ENCODE data around the gene ASNSD1. TPM values are rescaled to one million over a fixed set of nuclear protein-coding genes. Genes with fewer than 3 reads are reported as not detected.

ASNSD1 gene
- total RNA-seq, 1 experiment from 2014 or later, result 48.5 TPM

DNA sequence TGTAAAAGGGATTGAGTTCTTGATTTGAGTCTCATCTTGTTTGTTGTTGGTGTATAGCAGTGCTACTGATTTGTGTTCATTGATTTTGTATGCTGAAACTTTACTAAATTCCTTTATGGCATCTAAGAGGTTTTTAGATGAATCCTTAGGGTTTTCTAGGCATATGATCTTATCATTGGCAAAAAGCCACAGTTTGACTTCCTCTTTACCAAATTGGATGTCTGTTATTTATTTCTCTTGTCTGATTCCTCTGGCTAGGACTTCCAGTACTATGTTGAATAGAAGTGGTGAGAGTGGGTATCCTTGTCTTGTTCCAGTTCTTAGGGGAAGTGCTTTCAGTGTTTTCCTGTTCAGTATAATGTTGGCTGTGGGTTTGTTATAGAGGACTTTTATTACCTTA lies 18.0 kb downstream of the ASNSD1 start:
- no peak overlapping the region for H2BK120ac ChIP-seq (ENCODE audit: low read depth, low read length, poor library complexity, severe bottlenecking)
- no peak overlapping the region for H4K5ac ChIP-seq (ENCODE audit: insufficient read length, low read depth, low read length)
- no peak overlapping the region for H3K56ac ChIP-seq (ENCODE audit: insufficient read length, low read depth, low read length)
- H3K4ac ChIP-seq (ENCODE audit: low read depth, low read length), result no peak overlapping the region
- H3K4me3 Mint-ChIP-seq, result no peak overlapping the region
- TF ChIP-seq, protein P1, sequence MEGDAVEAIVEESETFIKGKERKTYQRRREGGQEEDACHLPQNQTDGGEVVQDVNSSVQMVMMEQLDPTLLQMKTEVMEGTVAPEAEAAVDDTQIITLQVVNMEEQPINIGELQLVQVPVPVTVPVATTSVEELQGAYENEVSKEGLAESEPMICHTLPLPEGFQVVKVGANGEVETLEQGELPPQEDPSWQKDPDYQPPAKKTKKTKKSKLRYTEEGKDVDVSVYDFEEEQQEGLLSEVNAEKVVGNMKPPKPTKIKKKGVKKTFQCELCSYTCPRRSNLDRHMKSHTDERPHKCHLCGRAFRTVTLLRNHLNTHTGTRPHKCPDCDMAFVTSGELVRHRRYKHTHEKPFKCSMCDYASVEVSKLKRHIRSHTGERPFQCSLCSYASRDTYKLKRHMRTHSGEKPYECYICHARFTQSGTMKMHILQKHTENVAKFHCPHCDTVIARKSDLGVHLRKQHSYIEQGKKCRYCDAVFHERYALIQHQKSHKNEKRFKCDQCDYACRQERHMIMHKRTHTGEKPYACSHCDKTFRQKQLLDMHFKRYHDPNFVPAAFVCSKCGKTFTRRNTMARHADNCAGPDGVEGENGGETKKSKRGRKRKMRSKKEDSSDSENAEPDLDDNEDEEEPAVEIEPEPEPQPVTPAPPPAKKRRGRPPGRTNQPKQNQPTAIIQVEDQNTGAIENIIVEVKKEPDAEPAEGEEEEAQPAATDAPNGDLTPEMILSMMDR (conservative IDR thresholded peaks at IDR 0.05), result no peak
- H2AK5ac ChIP-seq (ENCODE audit: insufficient read length, low read length), result no peak overlapping the region
- H3K27ac ChIP-seq (ENCODE audit: insufficient read length, low read depth, low read length), result no peak overlapping the region
- no peaks in the 10 kb centered on the region for H3K9me3 ChIP-seq (ENCODE audit: control insufficient read depth, low read depth, low read length)
- peaks cover 7 to 9% of the 10 kb centered on the region in 2 experiments; a peak in 3 of 5 replicates for H3K9me3 Mint-ChIP-seq
- no peaks in the 10 kb centered on the region; the same call in 1 of the 2 replicates for H3K27me3 Mint-ChIP-seq (ENCODE audit: low read depth)
- H2BK15ac ChIP-seq (ENCODE audit: low read depth, low read length), result no peak overlapping the region
- no peak overlapping the region for H3K9ac ChIP-seq (ENCODE audit: extremely low read depth, insufficient read length, low read length)
- no peak overlapping the region for H3K14ac ChIP-seq (ENCODE audit: insufficient read depth, low read length)
- H3K36me3 Mint-ChIP-seq (ENCODE audit: insufficient read depth in 1 of 3, low read depth in 3 of 3), result peaks cover 6 to 21% (median 10%) of the 10 kb centered on the region in 3 experiments
- H4K20me1 ChIP-seq (ENCODE audit: control insufficient read depth, insufficient read depth, insufficient read length), result no peaks in the 10 kb centered on the region
- no peak overlapping the region for H2BK5ac ChIP-seq (ENCODE audit: insufficient read length, low read length)
- H3K23ac ChIP-seq (ENCODE audit: insufficient read length, low read depth, low read length), result no peak overlapping the region
- peaks cover 5 to 12% of the 10 kb centered on the region in 2 experiments; a peak in 3 of 4 replicates for H3K4me1 Mint-ChIP-seq
- no peak overlapping the region for H4K8ac ChIP-seq (replicated peaks; ENCODE audit: insufficient read length, low read depth, low read length)
- no peak overlapping the region for H4K91ac ChIP-seq (ENCODE audit: insufficient read length, low read depth, low read length)
- no peak overlapping the region for H3K4me2 ChIP-seq (ENCODE audit: insufficient read depth, insufficient read length, low read length)
- peaks cover 8% of the 10 kb centered on the region for H3K23me2 ChIP-seq (ENCODE audit: insufficient read length, low read depth, low read length, poor library complexity, severe bottlenecking)
- H2AFZ ChIP-seq (ENCODE audit: low read length), result no peak overlapping the region
- no peak overlapping the region for H3K18ac ChIP-seq (ENCODE audit: insufficient read length, low read depth, low read length)
- no peaks in the 10 kb centered on the region for H3K79me1 ChIP-seq (ENCODE audit: insufficient read depth, low read depth, low read length, poor library complexity, severe bottlenecking)
- H3K4me1 ChIP-seq (ENCODE audit: insufficient read depth, low read length), result no peaks in the 10 kb centered on the region
- H2BK12ac ChIP-seq (ENCODE audit: insufficient read length, low read depth, low read length), result no peak overlapping the region
- H3K79me2 ChIP-seq (ENCODE audit: insufficient read depth, low read length), result no peaks in the 10 kb centered on the region
- DNase-seq, result no peak
- no peak overlapping the region for H3T11ph ChIP-seq (ENCODE audit: low read length)
- no peak overlapping the region for H3K27ac Mint-ChIP-seq
- no peaks in the 10 kb centered on the region for H3K27me3 ChIP-seq (ENCODE audit: insufficient read depth, low read length)
- no peak overlapping the region for H2BK20ac ChIP-seq (ENCODE audit: low read depth, low read length, poor library complexity, severe bottlenecking)

Data from H9 (cell line).